Psoas muscle (tissue), 8 donors: ENCODE measurements around the gene LRP1B. TPM values are rescaled to one million over a fixed set of nuclear protein-coding genes. Genes with fewer than 3 reads are reported as not detected.

Experiments
- ATAC-seq, 4 donors: fragments of 200-7000 bp; cut with Tn5 transposase; one replicate each; pipeline ENCODE4 v1.9.1; 2020; ENCODE audit warnings: moderate library complexity in 3 of 4, mild to moderate bottlenecking in 2 of 4
- DNase-seq, 2 donors: peaks; one replicate each; pipeline ENCODE4 v3.0.0-alpha.2; 2020
- H3K27ac ChIP-seq: fragments of 200-600 bp; one replicate; pipeline ENCODE4 v1.8.0; 2022
- H3K27me3 ChIP-seq, 3 donors: fragments of 200-600 bp in 1 of 3; one replicate each; pipeline versions ENCODE4 v1.6.1 to v1.8.0; 2013 to 2022; ENCODE audit warnings: low read length in 2 of 3, mild to moderate bottlenecking in 2 of 3, moderate library complexity in 1 of 3; ENCODE audit not compliant: insufficient read depth in 3 of 3
- H3K36me3 ChIP-seq, 2 donors: fragments of 200-600 bp in 1 of 2; one replicate each; pipeline versions ENCODE4 v1.6.1 to v1.8.0; 2013 to 2022; ENCODE audit warnings: low read depth in 1 of 2, mild to moderate bottlenecking in 1 of 2, moderate library complexity in 1 of 2; ENCODE audit not compliant: insufficient read depth in 1 of 2
- H3K4me1 ChIP-seq: fragments of 200-600 bp; one replicate; pipeline ENCODE4 v1.8.0; 2022
- H3K4me3 ChIP-seq: fragments of 200-600 bp; one replicate; pipeline ENCODE4 v1.8.0; 2022; ENCODE audit warnings: mild to moderate bottlenecking
- H3K9me3 ChIP-seq: fragments of 200-600 bp; one replicate; pipeline ENCODE4 v1.8.0; 2022
- WGBS, 3 donors: extraction: QIAGEN DNeasy Blood & Tissue Kit; methylation state at CpG; one replicate each; pipeline versions ENCODE4 v1.1.6 to v1.1.7; 2013; 5-methylcytosine and 5-hydroxymethylcytosine counted together
- intact Hi-C, 2 donors: fragments of 100-400 bp; cut with DNase I; formaldehyde crosslinking; loops; one replicate each; pipeline versions ENCODE4 v1.11.0 to v1.14.2; 2022
- polyA plus RNA-seq, 3 donors: library from polyadenylated mRNA; stranded (reverse); fragments of 200-250 nt; gene quantifications; one replicate each; pipeline ENCODE4 v1.2.3, GENCODE V29; 2013
- total RNA-seq, 4 donors: library from RNA; stranded (reverse); fragmentation: NEBNext Ultra II Directional in 2 of 4; extraction: Animal tissue kit (Norgen Biotek cat#: 25700) in 2 of 4; gene quantifications; one replicate each; pipeline versions ENCODE4 v1.2.1 to v1.2.4, GENCODE V29; 2021 to 2023
- TF ChIP-seq, protein P1 (sequence below): fragments of 200-600 bp; IDR thresholded peaks from one replicate; pipeline ENCODE4 v1.8.0; 2022; ENCODE audit warnings: antibody characterized with exemption
- donor health status: healthy with polysubstance abuse.
- donor health status: DM: no; HTN: no; CAD: no; lungs with moderate emphysema.
- donor health status: Bipolar disorder and iron deficiency.
- donor health status: healthy.
- donor health status: DM: yes; HTN: yes; CAD: no.
- donor health status: DM: no; HTN: no; CAD: no.
- donor health status: DM: no; HTN: no; CAD: no.
- donor health status: DM: yes; HTN: yes; CAD: no.

The LRP1B gene
- total and polyA plus RNA-seq, 7 donors = 0.33 to 3.3 (median 0.95) TPM

DNA sequence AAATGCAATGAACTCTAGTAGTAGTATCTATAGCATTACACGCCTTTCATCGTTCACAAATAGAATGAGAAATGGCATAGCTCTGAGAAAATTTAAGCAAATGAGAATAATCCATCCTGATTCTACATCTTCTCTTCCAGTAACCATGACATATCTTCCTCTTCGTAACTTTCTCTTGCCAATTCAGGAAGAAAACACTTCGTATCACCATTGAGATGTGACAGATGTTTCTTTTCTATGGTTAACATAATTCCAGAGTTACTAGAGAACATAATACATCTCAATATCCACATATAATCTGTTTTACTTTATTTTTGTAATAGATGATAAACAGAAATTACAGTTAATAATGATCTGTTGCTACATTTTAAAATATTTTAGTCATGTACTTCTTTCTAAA lies 1527.4 kb downstream of the LRP1B start:
- no peak for ATAC-seq
- no peak overlapping the region for H3K27ac ChIP-seq
- H3K4me1 ChIP-seq = no peaks in the 10 kb centered on the region
- TF ChIP-seq, protein P1, sequence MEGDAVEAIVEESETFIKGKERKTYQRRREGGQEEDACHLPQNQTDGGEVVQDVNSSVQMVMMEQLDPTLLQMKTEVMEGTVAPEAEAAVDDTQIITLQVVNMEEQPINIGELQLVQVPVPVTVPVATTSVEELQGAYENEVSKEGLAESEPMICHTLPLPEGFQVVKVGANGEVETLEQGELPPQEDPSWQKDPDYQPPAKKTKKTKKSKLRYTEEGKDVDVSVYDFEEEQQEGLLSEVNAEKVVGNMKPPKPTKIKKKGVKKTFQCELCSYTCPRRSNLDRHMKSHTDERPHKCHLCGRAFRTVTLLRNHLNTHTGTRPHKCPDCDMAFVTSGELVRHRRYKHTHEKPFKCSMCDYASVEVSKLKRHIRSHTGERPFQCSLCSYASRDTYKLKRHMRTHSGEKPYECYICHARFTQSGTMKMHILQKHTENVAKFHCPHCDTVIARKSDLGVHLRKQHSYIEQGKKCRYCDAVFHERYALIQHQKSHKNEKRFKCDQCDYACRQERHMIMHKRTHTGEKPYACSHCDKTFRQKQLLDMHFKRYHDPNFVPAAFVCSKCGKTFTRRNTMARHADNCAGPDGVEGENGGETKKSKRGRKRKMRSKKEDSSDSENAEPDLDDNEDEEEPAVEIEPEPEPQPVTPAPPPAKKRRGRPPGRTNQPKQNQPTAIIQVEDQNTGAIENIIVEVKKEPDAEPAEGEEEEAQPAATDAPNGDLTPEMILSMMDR = no peak
- 63 to 79% (median 67%) methylated on average over 4 of the region's 4 CpGs for WGBS, 3 donors
- intact Hi-C loops = no loop called here
- H3K27me3 ChIP-seq = no peaks in the 10 kb centered on the region
- H3K4me3 ChIP-seq = no peak overlapping the region
- H3K9me3 ChIP-seq = no peaks in the 10 kb centered on the region
- no peaks in the 10 kb centered on the region for H3K36me3 ChIP-seq
- DNase-seq = no peak

GRCh38 chr2:140601801-140602200 lies 1529.0 kb downstream of the LRP1B start:
- no peak for DNase-seq
- H3K27ac ChIP-seq = no peak overlapping the region
- no peaks in the 10 kb centered on the region for H3K4me1 ChIP-seq
- ATAC-seq = no peak
- intact Hi-C loops = no loop called here
- no peaks in the 10 kb centered on the region for H3K36me3 ChIP-seq
- 72 to 93% (median 80%) methylated on average over 3 of the region's 3 CpGs for WGBS, 3 donors
- no peaks in the 10 kb centered on the region for H3K27me3 ChIP-seq
- TF ChIP-seq, protein P1 = no peak
- H3K9me3 ChIP-seq = no peaks in the 10 kb centered on the region
- H3K4me3 ChIP-seq = no peak overlapping the region

GRCh38 chr2:140601342-140601741 lies 1529.5 kb downstream of the LRP1B start:
- TF ChIP-seq, protein P1 = no peak
- DNase-seq = no peak
- H3K4me1 ChIP-seq = no peaks in the 10 kb centered on the region
- intact Hi-C loops = no loop called here
- H3K36me3 ChIP-seq = no peaks in the 10 kb centered on the region
- H3K9me3 ChIP-seq = no peaks in the 10 kb centered on the region
- H3K4me3 ChIP-seq = no peak overlapping the region
- no peak overlapping the region for H3K27ac ChIP-seq
- H3K27me3 ChIP-seq = no peaks in the 10 kb centered on the region
- WGBS, 3 donors = 26 to 30% (median 27%) methylated on average over 1 of the region's 1 CpG
- ATAC-seq = no peak

DNA sequence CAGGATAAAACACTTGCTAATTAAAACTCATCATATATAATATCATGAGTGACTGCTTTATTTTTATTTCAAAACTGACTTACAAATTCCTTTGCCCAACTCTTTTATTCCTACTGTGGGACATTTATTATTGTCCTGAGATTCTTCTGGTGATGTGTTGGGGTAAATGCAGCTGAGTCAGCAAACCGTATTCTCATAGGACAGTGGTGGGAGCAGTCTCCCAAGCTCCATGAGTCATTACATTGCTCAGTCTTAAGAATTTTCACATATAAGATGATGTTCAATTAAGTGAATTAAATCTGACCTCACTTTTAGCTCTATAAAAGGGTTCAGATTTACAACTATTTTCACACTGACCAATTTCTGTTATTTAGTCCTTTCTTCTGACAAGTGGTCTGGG lies 1530.7 kb downstream of the LRP1B start:
- intact Hi-C loops = no loop called here
- ATAC-seq = no peak
- no peaks in the 10 kb centered on the region for H3K36me3 ChIP-seq
- H3K27ac ChIP-seq = no peak overlapping the region
- H3K4me1 ChIP-seq = no peaks in the 10 kb centered on the region
- WGBS, 3 donors = 59 to 69% (median 62%) methylated on average over 1 of the region's 1 CpG
- TF ChIP-seq, protein P1 = no peak
- no peak for DNase-seq
- no peak overlapping the region for H3K4me3 ChIP-seq
- no peaks in the 10 kb centered on the region for H3K27me3 ChIP-seq
- no peaks in the 10 kb centered on the region for H3K9me3 ChIP-seq

DNA sequence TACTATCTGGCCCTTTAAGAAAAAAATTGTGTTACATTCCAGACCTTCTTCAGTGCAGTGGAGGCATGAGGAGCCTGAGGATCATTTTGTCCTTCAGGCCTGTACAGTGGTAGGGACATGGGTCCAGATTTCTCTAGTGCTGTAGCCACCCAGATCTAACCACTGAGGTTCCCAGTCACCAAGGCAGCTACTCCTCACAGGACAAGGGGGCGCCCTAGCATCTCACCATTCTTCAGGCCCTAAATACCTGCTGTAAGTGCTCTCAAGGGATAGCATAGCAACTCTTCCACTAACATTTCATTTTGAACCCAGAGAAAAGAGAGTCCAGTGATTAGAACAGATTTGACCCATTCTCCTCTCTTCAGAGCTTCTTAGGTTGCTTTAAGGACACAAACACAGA lies 1533.0 kb downstream of the LRP1B start:
- no peak overlapping the region for H3K4me3 ChIP-seq
- no peaks in the 10 kb centered on the region for H3K9me3 ChIP-seq
- TF ChIP-seq, protein P1 = no peak
- DNase-seq (no peak), ATAC-seq (no peak)
- 72 to 100% (median 92%) methylated on average over 1 of the region's 1 CpG for WGBS, 3 donors
- intact Hi-C loops = no loop called here
- no peaks in the 10 kb centered on the region for H3K4me1 ChIP-seq
- H3K36me3 ChIP-seq = no peaks in the 10 kb centered on the region
- no peak overlapping the region for H3K27ac ChIP-seq
- no peaks in the 10 kb centered on the region for H3K27me3 ChIP-seq
